Activated T-cell treated with anti-CD3 and anti-CD28 coated beads, Interleukin-2, amount 50 U/mL, for 4 hours (primary cell): Measurements from ENCODE around the gene ATP11A. TPM values are rescaled to one million over a fixed set of nuclear protein-coding genes. Genes with fewer than 3 reads are reported as not detected.

Experiments used
- ATAC-seq, 2 donors: fragments of 200-7000 bp; cut with Tn5 transposase; one replicate each; pipeline ENCODE4 v1.10.0; 2021
- DNase-seq: peaks from one replicate; pipeline ENCODE4 v3.0.0-alpha.2; 2020
- H3K27me3 Mint-ChIP-seq: one replicate; pipeline ENCODE4 v1.8.0; 2021; ENCODE audit warnings: low read depth, mixed read lengths
- H3K36me3 Mint-ChIP-seq: one replicate; pipeline ENCODE4 v1.8.0; 2022; ENCODE audit warnings: mixed read lengths; ENCODE audit not compliant: insufficient read depth
- H3K4me1 Mint-ChIP-seq: one replicate; pipeline ENCODE4 v1.8.0; 2021; ENCODE audit warnings: low read depth, mixed read lengths
- H3K4me3 Mint-ChIP-seq: one replicate; pipeline ENCODE4 v1.8.0; 2021; ENCODE audit warnings: mild to moderate bottlenecking, moderate library complexity, mixed read lengths
- H3K9me3 Mint-ChIP-seq: one replicate; pipeline ENCODE4 v1.8.0; 2021; ENCODE audit warnings: mixed read lengths
- total RNA-seq, 3 donors: library from RNA; stranded (reverse); gene quantifications; one replicate each; pipeline ENCODE4 v1.2.1, GENCODE V29; 2021

The ATP11A gene
- total RNA-seq, 3 donors from 2014 or later = 34.7 to 40.8 (median 35.6) TPM

DNA sequence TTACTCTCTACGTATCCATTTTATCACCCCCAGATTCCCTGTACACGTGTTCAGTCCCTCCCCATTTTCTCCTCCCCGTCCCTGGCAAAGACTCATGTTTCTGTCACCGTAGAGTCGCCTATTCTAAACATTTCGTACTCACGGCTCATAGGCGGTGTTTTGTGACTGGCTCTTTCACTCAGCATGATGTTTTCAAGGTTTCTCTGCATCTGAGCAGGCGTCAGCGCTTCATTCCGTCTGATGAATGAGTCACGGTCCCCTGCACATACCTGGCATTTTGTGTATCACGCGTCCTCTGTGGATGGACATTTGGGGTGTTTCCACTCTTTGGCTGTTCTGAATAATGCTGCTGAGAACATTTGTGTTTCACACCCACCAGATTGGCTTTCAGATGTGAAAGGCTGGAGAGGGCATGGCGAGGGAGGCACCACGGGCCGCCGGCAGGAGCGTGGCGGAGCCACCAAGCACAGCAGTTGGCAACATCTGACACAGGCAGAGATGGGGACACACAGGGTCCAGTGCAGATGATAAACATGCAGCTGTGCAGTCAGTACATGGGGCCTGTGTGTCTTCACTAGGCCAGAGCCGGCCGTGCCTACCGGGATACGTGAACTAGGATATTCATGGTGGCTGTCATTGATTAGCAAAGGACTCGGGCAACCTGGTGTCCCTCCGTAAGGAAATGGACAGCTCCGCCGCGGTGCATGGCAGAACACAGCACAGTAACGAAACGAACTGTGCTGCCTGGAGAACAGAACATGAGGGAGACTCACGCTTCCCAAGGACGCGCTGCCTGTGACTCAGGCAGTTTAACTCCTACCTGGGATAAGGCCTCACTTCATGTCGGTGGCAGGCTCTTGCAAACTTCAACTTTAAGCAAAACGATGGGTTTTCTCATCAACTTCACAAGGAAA, 117.2 kb downstream of the ATP11A start:
- no peaks in the 10 kb centered on the region for H3K27me3 Mint-ChIP-seq
- no peaks in the 10 kb centered on the region for H3K9me3 Mint-ChIP-seq
- H3K4me3 Mint-ChIP-seq = no peak overlapping the region
- peaks cover 28% of the 10 kb centered on the region for H3K36me3 Mint-ChIP-seq
- no peak for ATAC-seq
- no peak for DNase-seq
- H3K4me1 Mint-ChIP-seq = peaks cover 6% of the 10 kb centered on the region

DNA sequence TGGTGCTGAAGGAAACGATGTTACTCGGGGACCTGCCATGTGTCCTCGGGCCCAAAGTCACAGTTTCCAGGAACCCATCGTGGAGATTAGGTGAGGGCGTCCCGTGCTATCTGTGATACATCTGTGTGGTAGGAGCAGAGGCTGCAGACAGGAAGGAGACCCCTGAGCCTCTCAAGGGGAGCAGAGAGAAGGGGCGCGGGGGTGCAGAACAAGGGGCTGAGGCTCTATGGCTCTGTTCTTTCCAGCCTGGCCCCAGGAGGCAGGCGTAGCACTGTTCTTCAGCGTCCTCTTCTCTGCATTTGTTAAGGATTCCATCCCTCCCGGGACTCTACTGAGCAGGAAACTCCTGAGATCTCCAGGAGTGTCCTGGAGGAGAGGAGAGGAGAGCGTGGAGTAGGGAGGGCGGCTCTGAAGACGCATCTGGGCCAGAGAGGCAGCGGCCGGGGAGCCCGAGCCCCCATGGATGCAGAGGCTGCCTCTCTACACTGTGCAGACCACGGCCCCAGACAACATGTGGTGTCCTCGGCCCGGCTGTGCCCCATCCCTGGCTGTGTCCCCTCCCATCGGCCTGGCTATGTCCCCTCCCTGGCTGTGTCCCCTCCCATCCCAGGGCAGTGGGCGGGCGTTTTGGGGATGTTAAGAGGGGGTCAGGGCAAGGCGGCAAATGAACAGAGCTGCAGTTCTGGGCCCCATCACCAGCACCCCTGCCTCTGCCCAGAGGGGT, 118.0 kb downstream of the ATP11A start:
- DNase-seq = no peak
- Mint-ChIP-seq H3K9me3 (no peaks in the 10 kb centered on the region), H3K4me1 (peaks cover under 1% of the 10 kb centered on the region), H3K4me3 (no peak overlapping the region), H3K36me3 (peaks cover 31% of the 10 kb centered on the region), H3K27me3 (no peaks in the 10 kb centered on the region)
- ATAC-seq = no peak

DNA sequence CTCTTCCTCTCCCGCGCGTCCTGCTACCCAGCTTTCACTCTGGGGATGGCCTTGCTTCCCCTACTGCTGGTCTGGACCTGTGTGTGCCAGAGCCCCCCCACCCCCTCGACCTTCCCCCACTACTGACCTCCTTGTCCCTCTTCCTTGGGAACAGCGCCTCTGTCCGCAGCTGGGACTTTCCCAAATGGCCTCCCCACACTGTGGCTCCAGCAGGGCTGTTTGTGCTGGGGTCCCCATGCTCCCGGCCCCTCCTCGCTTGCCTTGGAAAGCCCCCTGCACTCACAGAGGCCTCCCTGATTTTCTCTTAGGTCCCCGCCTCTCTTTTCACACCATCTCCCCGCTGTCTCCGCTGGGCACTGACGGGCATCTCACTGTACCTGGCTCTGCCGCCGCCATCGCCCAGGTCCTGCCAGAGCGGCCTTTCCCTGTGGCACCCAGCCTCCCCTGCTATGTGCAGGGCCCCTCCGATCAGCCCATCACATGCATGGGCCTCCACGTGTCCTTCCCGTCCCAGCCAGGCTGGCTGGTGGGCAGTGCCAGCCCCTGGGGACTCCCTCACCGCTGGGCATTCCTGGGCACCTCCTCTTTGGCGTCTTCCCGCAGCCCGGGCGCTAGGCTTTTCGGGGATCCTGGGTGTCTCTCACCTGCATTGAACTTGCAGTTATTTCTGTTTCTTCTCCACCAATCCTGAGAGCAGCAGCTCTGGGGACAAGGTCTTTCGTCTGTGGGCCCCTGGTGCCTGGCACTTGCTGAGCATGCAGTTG, 118.7 kb downstream of the ATP11A start:
- ATAC-seq (no peak), DNase-seq (no peak)
- no peak overlapping the region for H3K4me3 Mint-ChIP-seq
- H3K9me3 Mint-ChIP-seq = no peaks in the 10 kb centered on the region
- H3K4me1 Mint-ChIP-seq = no peaks in the 10 kb centered on the region
- H3K36me3 Mint-ChIP-seq = peaks cover 35% of the 10 kb centered on the region
- H3K27me3 Mint-ChIP-seq = no peaks in the 10 kb centered on the region

DNA sequence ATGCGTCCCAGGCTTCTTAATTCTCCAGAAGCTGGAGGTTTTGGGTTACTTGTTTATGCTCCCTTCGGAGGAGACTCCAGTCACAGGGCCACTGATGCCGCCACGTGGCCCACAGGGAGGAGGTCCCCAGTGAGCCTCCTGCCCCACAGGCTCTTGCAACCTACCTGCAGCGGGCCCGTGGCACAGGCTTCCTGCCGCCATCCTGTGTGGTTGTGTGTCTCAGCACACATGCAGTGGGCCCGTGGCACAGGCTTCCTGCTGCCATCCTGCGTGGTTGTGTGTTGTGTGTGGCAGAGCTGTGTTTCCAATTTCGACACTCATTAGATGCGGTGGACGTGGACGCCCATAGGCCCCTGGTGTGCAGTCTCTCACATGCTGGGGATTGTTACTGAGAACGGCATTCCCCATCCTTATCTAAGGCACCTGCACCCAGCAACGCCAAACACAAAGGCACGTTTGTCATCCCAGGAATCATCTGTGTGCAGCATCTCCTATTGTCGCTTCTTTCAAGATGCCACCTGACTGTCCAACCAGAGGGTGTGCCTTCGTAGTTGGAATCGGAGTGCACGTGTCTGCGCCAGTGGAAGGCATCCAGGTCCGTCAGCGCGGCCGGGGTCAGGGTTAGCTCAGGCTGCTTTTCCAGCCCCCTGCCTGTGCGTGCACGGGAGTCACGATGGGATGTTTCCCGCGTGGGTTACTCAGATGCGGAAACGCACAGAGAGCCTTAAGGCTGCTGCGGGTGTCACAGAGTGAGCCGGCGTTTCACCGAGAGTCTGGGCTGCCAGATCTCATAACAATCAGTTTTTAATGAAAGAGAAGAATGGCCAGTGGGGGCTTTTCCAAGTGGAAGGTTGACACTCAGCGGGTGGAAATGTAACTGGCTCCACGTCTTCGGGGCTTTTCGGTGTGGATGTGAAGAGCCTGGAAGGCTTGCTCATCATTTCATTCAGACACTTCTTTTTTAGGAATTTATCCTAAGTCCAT, 119.8 kb downstream of the ATP11A start:
- peaks cover 40% of the 10 kb centered on the region for H3K36me3 Mint-ChIP-seq
- no peak for DNase-seq
- no peaks in the 10 kb centered on the region for H3K27me3 Mint-ChIP-seq
- no peak overlapping the region for H3K4me3 Mint-ChIP-seq
- no peaks in the 10 kb centered on the region for H3K9me3 Mint-ChIP-seq
- no peak for ATAC-seq
- no peaks in the 10 kb centered on the region for H3K4me1 Mint-ChIP-seq

GRCh38 chr13:112810608-112811007, 120.8 kb downstream of the ATP11A start:
- no peaks in the 10 kb centered on the region for H3K4me1 Mint-ChIP-seq
- no peaks in the 10 kb centered on the region for H3K27me3 Mint-ChIP-seq
- no peak overlapping the region for H3K4me3 Mint-ChIP-seq
- peaks cover 43% of the 10 kb centered on the region for H3K36me3 Mint-ChIP-seq
- no peak for ATAC-seq
- DNase-seq = no peak
- no peaks in the 10 kb centered on the region for H3K9me3 Mint-ChIP-seq

DNA sequence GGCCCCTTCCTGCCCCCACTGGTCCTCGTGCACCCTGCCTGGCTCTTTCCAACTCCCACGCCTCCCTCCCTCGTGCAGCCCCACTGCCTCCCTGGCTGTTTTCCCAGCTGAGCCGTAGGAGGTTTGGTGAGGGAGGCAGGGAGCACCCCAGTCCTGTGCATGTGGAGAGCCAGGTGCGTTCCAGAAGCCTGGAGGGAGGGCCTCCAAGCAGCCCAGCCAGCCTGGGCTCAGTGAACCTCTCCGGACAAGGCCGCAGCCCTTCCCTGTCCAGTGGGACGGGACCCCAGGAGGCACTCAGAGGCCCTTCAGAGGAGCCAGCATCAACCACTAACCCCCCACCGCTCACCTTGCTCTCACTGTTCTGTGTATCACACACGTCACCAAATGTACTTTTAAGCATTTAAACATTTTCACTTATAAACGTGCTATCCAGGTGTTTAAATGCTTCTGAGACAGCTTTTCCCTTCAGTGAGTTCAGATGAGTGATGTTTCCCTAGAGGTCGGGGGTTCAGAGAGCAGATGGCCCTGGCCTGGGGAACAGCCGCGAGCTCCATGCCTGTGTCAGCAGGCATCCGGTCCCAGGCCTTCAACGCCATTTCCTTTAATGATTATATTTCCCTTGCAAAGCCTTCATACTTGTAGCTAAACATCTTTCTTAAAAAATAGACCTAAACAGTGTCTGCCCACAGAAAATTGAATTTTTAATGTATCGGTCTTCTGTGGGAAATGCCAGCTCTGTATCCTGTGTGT, 122.6 kb downstream of the ATP11A start:
- Mint-ChIP-seq H3K9me3 (no peaks in the 10 kb centered on the region), H3K4me1 (no peaks in the 10 kb centered on the region), H3K36me3 (peaks cover 41% of the 10 kb centered on the region), H3K27me3 (no peaks in the 10 kb centered on the region), H3K4me3 (no peak overlapping the region)
- no peak for ATAC-seq
- no peak for DNase-seq

GRCh38 chr13:112813552-112813951, 123.7 kb downstream of the ATP11A start:
- Mint-ChIP-seq H3K9me3 (no peaks in the 10 kb centered on the region), H3K4me3 (no peak overlapping the region), H3K27me3 (no peaks in the 10 kb centered on the region), H3K36me3 (peaks cover 44% of the 10 kb centered on the region), H3K4me1 (no peaks in the 10 kb centered on the region)
- no peak for ATAC-seq
- no peak for DNase-seq

DNA sequence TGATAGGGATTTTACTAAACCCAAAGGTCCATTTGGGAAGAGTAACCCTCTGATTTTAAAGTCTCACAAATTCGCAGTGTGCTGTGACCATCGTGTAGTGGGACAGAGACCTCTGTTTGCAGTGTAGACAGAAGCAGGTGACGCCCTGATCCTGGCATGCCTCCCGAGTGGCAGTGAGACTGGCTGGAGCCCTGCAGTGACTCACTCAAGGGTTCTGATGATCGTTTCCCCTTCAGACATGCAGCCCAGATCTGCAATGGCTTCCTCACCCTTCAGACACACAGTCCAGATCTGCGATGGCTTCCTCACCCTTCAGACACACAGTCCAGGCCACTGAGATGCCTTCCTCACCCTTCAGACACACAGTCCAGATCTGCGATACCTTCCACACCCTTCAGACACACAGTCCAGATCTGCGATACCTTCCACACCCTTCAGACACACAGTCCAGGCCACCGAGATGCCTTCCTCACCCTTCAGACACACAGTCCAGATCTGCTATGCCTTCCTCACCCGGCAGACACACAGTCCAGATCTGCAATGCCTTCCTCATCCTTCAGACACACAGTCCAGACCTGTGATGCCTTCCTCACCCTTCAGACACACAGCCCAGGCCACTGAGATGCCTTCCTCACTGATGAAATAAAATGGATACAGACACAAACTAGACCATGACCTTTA, 125.2 kb downstream of the ATP11A start:
- no peaks in the 10 kb centered on the region for H3K4me1 Mint-ChIP-seq
- H3K9me3 Mint-ChIP-seq = no peaks in the 10 kb centered on the region
- H3K36me3 Mint-ChIP-seq = peaks cover 51% of the 10 kb centered on the region
- no peak overlapping the region for H3K4me3 Mint-ChIP-seq
- ATAC-seq (no peak), DNase-seq (no peak)
- no peaks in the 10 kb centered on the region for H3K27me3 Mint-ChIP-seq

DNA sequence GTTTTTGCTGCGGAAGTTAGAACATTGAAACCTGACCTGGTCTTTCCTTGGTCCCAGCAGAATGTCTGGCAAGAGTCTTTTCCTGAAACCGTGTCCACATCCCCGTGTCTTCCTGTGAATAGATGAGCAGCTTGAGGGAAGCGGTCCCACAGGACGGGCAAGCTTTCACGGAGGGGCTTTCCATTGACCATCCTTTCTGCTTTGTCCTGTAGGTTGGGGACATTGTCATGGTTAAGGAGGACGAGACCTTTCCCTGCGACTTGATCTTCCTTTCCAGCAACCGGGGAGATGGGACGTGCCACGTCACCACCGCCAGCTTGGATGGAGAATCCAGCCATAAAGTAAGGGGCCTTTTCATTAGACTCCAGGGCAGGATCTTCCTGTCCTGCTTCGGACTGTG, 126.0 kb downstream of the ATP11A start:
- DNase-seq (no peak), ATAC-seq (no peak)
- H3K27me3 Mint-ChIP-seq = no peaks in the 10 kb centered on the region
- no peak overlapping the region for H3K4me3 Mint-ChIP-seq
- H3K9me3 Mint-ChIP-seq = no peaks in the 10 kb centered on the region
- H3K36me3 Mint-ChIP-seq = peaks cover 50% of the 10 kb centered on the region
- H3K4me1 Mint-ChIP-seq = no peaks in the 10 kb centered on the region

- Mint-ChIP-seq H3K27me3 (no peaks in the 10 kb centered on the region), H3K4me1 (no peaks in the 10 kb centered on the region), H3K9me3 (no peaks in the 10 kb centered on the region), H3K36me3 (peaks cover 49% of the 10 kb centered on the region), H3K4me3 (no peak overlapping the region)
- ATAC-seq = no peak
- DNase-seq = no peak
Measured at GRCh38 chr13:112818040-112818697, 128.3 kb downstream of the ATP11A start.

GRCh38 chr13:112818698-112819045, 128.8 kb downstream of the ATP11A start:
- H3K27me3 Mint-ChIP-seq = no peaks in the 10 kb centered on the region
- no peak overlapping the region for H3K4me3 Mint-ChIP-seq
- no peak for DNase-seq
- H3K9me3 Mint-ChIP-seq = no peaks in the 10 kb centered on the region
- no peaks in the 10 kb centered on the region for H3K4me1 Mint-ChIP-seq
- no peak for ATAC-seq
- peaks cover 46% of the 10 kb centered on the region for H3K36me3 Mint-ChIP-seq

- peaks cover 49% of the 10 kb centered on the region for H3K36me3 Mint-ChIP-seq
- H3K4me3 Mint-ChIP-seq = no peak overlapping the region
- DNase-seq (no peak), ATAC-seq (no peak)
- no peaks in the 10 kb centered on the region for H3K27me3 Mint-ChIP-seq
- no peaks in the 10 kb centered on the region for H3K9me3 Mint-ChIP-seq
- no peaks in the 10 kb centered on the region for H3K4me1 Mint-ChIP-seq
Measured at GRCh38 chr13:112819111-112819510, 129.3 kb downstream of the ATP11A start.
